Upper lobe of left lung (tissue), 6 donors: ENCODE measurements around the gene GABRR3. TPM values are rescaled to one million over a fixed set of nuclear protein-coding genes. Genes with fewer than 3 reads are reported as not detected.

Experiments
- ATAC-seq, 2 donors: fragments of 200-7000 bp; cut with Tn5 transposase; one replicate each; pipeline ENCODE4 v1.9.1; 2022; ENCODE audit warnings: mild to moderate bottlenecking in 2 of 2, moderate library complexity in 2 of 2; ENCODE audit not compliant: low FRiP score in 2 of 2
- DNase-seq, 2 donors: peaks; one replicate each; pipeline ENCODE4 v3.0.0-alpha.2; 2019 to 2020
- H3K27ac ChIP-seq, 4 donors: fragments of 200-600 bp; sonication (generic); one replicate each; pipeline ENCODE4 v1.5.1; 2016 to 2019
- H3K27me3 ChIP-seq, 4 donors: fragments of 200-600 bp; sonication (generic); one replicate each; pipeline ENCODE4 v1.5.1; 2017 to 2019
- H3K36me3 ChIP-seq, 4 donors: fragments of 200-600 bp; sonication (generic); one replicate each; pipeline ENCODE4 v1.5.1; 2016 to 2019
- H3K4me1 ChIP-seq, 4 donors: fragments of 200-600 bp; sonication (generic); one replicate each; pipeline ENCODE4 v1.5.1; 2018 to 2019
- H3K4me3 ChIP-seq, 4 donors: fragments of 200-600 bp; sonication (generic); one replicate each; pipeline ENCODE4 v1.5.1; 2017 to 2019; ENCODE audit warnings: mild to moderate bottlenecking in 2 of 4, moderate library complexity in 1 of 4
- H3K9me3 ChIP-seq, 4 donors: fragments of 200-600 bp; sonication (generic); one replicate each; pipeline ENCODE4 v1.5.1; 2018 to 2019
- EP300 ChIP-seq, 4 donors: sonication (generic); formaldehyde crosslinking; IDR thresholded peaks; one replicate each; pipeline ENCODE4 v1.5.1; 2017; ENCODE audit warnings: antibody characterized with exemption in 4 of 4, control low read depth in 2 of 4
- POLR2A ChIP-seq, 4 donors: fragments of 450-650 bp; IDR thresholded peaks; one replicate each; pipeline ENCODE4 v1.5.1; 2016 to 2017; ENCODE audit warnings: antibody characterized with exemption in 4 of 4, mild to moderate bottlenecking in 2 of 4
- POLR2AphosphoS5 ChIP-seq, 2 donors: sonication (generic); formaldehyde crosslinking; IDR thresholded peaks; one replicate each; pipeline ENCODE4 v1.5.1; 2017; ENCODE audit warnings: antibody characterized with exemption in 2 of 2
- WGBS, 2 donors: methylation state at CpG; one replicate each; pipeline ENCODE4 v1.1.5; 2017 to 2018; 5-methylcytosine and 5-hydroxymethylcytosine counted together
- total RNA-seq, 6 donors: library from RNA; depleted of rRNA in 4 of 6; stranded (reverse); fragments of >200 nt in 4 of 6; gene quantifications; one replicate each; pipeline versions ENCODE4 v1.1.0 to v1.2.1, GENCODE V29; 2016 to 2021
- TF ChIP-seq, protein P1 (sequence below), 6 experiments: fragments of 450-650 bp in 4 of 6; fragments of 200-600 bp in 2 of 6; sonication (generic) in 2 of 6; IDR thresholded peaks; one replicate each; pipeline ENCODE4 v1.5.1; 2016 to 2019; ENCODE audit warnings: antibody characterized with exemption in 6 of 6
- donor health status: DM: no; HTN: no; CAD: no; lungs with moderate emphysema.
- donor health status: DM: no; HTN: yes; CAD: no; lungs with severe emphysema.

GABRR3 gene
- total RNA-seq, 6 donors from 2014 or later = not detected

DNA sequence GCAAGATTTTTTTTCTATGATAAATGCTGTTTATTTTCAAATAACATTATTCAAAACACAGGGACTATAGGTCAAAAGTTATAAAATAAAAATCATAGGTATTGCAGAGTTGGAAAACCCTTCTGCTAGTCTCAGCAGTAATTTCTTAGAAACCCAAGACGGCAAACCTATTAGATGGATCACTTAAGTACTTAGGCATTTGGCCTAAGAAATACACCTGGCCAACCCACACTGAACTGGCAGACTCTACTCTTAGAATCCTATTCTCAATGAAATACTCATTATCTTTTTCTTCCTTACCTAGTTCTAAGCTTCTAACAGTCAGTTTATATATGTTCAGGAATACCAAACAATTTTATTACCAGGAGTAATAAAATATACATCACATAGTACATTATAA is 32.4 kb downstream of the GABRR3 start:
- Histone ChIP-seq H3K9me3 (no peaks in the 10 kb centered on the region), H3K27me3 (no peaks in the 10 kb centered on the region), H3K4me1 (no peaks in the 10 kb centered on the region), H3K27ac (no peak overlapping the region), H3K4me3 (no peak overlapping the region), H3K36me3 (no peaks in the 10 kb centered on the region)
- ATAC-seq = no peak
- no peak for TF ChIP-seq POLR2AphosphoS5 (IDR thresholded peaks at IDR 0.05)
- no peak for TF ChIP-seq POLR2A (IDR thresholded peaks at IDR 0.05)
- TF ChIP-seq EP300 (IDR thresholded peaks at IDR 0.05) = no peak
- TF ChIP-seq, protein P1, sequence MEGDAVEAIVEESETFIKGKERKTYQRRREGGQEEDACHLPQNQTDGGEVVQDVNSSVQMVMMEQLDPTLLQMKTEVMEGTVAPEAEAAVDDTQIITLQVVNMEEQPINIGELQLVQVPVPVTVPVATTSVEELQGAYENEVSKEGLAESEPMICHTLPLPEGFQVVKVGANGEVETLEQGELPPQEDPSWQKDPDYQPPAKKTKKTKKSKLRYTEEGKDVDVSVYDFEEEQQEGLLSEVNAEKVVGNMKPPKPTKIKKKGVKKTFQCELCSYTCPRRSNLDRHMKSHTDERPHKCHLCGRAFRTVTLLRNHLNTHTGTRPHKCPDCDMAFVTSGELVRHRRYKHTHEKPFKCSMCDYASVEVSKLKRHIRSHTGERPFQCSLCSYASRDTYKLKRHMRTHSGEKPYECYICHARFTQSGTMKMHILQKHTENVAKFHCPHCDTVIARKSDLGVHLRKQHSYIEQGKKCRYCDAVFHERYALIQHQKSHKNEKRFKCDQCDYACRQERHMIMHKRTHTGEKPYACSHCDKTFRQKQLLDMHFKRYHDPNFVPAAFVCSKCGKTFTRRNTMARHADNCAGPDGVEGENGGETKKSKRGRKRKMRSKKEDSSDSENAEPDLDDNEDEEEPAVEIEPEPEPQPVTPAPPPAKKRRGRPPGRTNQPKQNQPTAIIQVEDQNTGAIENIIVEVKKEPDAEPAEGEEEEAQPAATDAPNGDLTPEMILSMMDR (IDR thresholded peaks at IDR 0.05) = no peak
- 92 to 100% methylated on average over 1 of the region's 1 CpG for WGBS, 2 donors
- DNase-seq = no peak

DNA sequence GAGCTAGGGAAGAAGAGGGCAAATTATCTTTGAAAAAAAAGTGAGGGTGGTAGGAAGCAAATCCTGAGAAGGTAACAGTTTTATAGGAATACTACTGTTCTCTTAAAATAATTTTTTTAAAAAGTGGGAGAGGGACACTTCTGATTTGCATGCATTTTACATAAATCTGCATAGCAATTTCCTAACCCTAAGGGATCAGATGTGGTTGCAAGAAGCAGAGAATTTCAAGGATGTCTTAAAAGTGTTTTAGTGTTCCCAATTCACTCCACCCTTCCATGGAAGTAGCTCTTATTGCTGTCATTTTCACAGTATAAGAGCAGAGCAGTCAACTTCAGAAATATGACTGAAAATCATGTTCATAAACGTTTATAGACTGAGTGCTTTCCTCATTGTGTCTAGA is 35.1 kb downstream of the GABRR3 start:
- 38 to 41% methylated on average over 1 of the region's 1 CpG for WGBS, 2 donors
- no peak for ATAC-seq

DNA sequence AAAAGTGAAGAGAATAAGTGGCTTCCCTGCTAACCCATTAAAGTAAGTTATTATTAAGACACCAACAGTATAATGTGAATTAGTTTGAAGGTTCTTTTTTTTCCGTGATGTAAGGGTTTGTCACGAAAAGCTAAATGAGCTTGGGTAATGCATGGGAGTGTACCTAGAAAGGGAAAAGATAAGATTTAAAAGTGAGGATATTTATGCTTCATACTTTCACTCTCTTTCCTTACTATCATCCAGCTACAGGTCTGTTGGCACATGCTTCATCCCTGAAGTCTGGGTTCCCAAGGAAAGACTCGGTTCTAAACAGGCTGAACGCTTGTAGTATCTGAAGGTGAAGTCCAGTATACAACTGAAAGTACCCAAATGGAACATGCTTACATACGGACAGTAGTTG is 36.0 kb downstream of the GABRR3 start:
- no peak for TF ChIP-seq POLR2A (IDR thresholded peaks at IDR 0.05)
- no peak for TF ChIP-seq EP300 (IDR thresholded peaks at IDR 0.05)
- TF ChIP-seq POLR2AphosphoS5 (IDR thresholded peaks at IDR 0.05) = no peak
- TF ChIP-seq, protein P1 (IDR thresholded peaks at IDR 0.05) = no peak
- no peaks in the 10 kb centered on the region for H3K27me3 ChIP-seq
- H3K4me3 ChIP-seq = no peak overlapping the region
- 89 to 97% methylated on average over 5 of the region's 5 CpGs for WGBS, 2 donors
- H3K36me3 ChIP-seq = no peaks in the 10 kb centered on the region
- H3K4me1 ChIP-seq = no peaks in the 10 kb centered on the region
- ATAC-seq = no peak
- DNase-seq = no peak
- H3K27ac ChIP-seq = no peak overlapping the region
- no peaks in the 10 kb centered on the region for H3K9me3 ChIP-seq

More for the DNA sequence above, 35.1 kb downstream of the GABRR3 start:
- DNase-seq = no peak
- Histone ChIP-seq H3K36me3 (no peaks in the 10 kb centered on the region), H3K9me3 (no peaks in the 10 kb centered on the region), H3K4me1 (no peaks in the 10 kb centered on the region), H3K27me3 (no peaks in the 10 kb centered on the region), H3K4me3 (no peak overlapping the region), H3K27ac (no peak overlapping the region)
- TF ChIP-seq POLR2A (IDR thresholded peaks at IDR 0.05) = no peak

DNA sequence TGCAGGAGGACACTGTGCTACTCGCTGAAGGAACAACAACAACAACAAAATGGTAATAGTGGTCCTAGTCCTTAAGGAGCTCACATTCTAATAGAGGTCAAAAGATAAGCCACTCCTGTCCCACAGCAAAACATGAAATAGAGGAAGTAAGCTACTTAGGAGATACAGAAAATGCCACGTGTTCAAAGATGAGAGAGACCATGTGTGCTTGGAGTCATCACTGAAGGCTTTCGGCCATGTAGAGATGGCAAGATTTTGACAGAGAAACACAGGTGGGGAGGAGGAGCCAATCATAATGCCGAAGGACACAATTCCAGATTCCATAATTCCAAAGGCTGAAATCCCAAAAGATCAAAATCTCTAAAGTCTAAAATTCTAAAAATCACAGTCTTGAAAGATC is 38.1 kb downstream of the GABRR3 start:
- no peaks in the 10 kb centered on the region for H3K4me1 ChIP-seq
- 88 to 93% methylated on average over 4 of the region's 4 CpGs for WGBS, 2 donors
- H3K27me3 ChIP-seq = no peaks in the 10 kb centered on the region
- no peak overlapping the region for H3K27ac ChIP-seq
- H3K36me3 ChIP-seq = no peaks in the 10 kb centered on the region
- no peak overlapping the region for H3K4me3 ChIP-seq
- DNase-seq (no peak), ATAC-seq (no peak)
- H3K9me3 ChIP-seq = no peaks in the 10 kb centered on the region
- TF ChIP-seq, protein P1 (IDR thresholded peaks at IDR 0.05) = no peak
- TF ChIP-seq POLR2AphosphoS5 (IDR thresholded peaks at IDR 0.05) = no peak
- no peak for TF ChIP-seq EP300 (IDR thresholded peaks at IDR 0.05)
- no peak for TF ChIP-seq POLR2A (IDR thresholded peaks at IDR 0.05)

DNA sequence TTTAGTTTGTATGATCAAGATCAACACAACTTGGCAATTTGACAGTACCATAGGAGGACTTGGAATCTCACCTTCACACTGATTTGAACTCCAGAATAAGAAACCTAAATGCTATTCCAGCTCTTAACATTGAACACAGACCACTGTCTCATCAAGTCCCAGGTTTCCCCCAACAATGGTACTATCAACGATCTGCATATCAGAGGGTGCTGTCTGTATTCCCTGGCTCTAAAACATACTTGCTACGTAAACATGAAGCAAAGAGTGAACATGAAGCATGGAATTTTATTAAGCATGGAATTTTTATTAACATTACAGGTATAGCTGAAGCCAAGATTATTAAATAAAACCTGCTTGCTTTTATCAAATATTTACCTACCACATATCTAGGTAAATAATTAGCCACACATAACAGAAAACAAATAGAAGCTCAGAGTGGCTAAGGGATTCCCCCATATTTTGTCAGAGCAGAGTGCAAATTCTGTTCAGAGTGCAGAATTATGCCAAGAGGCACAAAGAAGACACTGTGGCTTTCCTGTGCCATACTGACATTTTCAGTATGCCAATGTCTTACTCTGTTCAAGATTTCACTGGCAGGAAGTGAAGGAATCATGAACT is 40.7 kb downstream of the GABRR3 start:
- Histone ChIP-seq H3K27me3 (no peaks in the 10 kb centered on the region), H3K36me3 (no peaks in the 10 kb centered on the region), H3K4me3 (no peak overlapping the region), H3K4me1 (peaks cover 0 to 5% (median 2%) of the 10 kb centered on the region in 4 donors), H3K27ac (no peak overlapping the region), H3K9me3 (no peaks in the 10 kb centered on the region)
- DNase-seq (no peak), ATAC-seq (no peak)
- WGBS, 2 donors = 72 to 78% methylated on average over 2 of the region's 2 CpGs
- no peak for TF ChIP-seq EP300 (IDR thresholded peaks at IDR 0.05)
- TF ChIP-seq POLR2AphosphoS5 (IDR thresholded peaks at IDR 0.05) = no peak
- no peak for TF ChIP-seq POLR2A (IDR thresholded peaks at IDR 0.05)
- TF ChIP-seq, protein P1 (IDR thresholded peaks at IDR 0.05) = no peak
